Calu3 (cell line): ENCODE data around the gene FAM210B. TPM values are rescaled to one million over a fixed set of nuclear protein-coding genes. Genes with fewer than 3 reads are reported as not detected.

ENCODE experiments used
- BruUV-seq: library from RNA; stranded (reverse); fragments of 400-500 nt; replicated peaks from 2 replicates; lab custom pipeline; 2021; lab: Mats Ljungman, UMichigan
- CTCF ChIA-PET: fragments of 300-600 bp; sonication (Branson Sonifier 250); formaldehyde crosslinking; loops from one replicate; lab custom pipeline; 2022; ENCODE audit warnings: antibody characterized with exemption; lab: Charles Lee
- DNase-seq: peaks from one replicate; pipeline ENCODE4 v3.0.0; 2022
- H3K27ac Mint-ChIP-seq: one replicate; pipeline ENCODE4 v1.8.0; 2022; ENCODE audit warnings: mixed read lengths; ENCODE audit not compliant: unreplicated experiment
- H3K27me3 Mint-ChIP-seq: one replicate; pipeline ENCODE4 v1.8.0; 2022; ENCODE audit warnings: mixed read lengths; ENCODE audit not compliant: unreplicated experiment
- H3K36me3 Mint-ChIP-seq: one replicate; pipeline ENCODE4 v1.8.0; 2022; ENCODE audit warnings: mild to moderate bottlenecking, moderate library complexity, mixed read lengths; ENCODE audit not compliant: insufficient read depth, unreplicated experiment
- H3K4me1 Mint-ChIP-seq: one replicate; pipeline ENCODE4 v1.8.0; 2022; ENCODE audit warnings: mild to moderate bottlenecking, low read depth, mixed read lengths; ENCODE audit not compliant: unreplicated experiment
- H3K4me3 Mint-ChIP-seq: one replicate; pipeline ENCODE4 v1.8.0; 2022; ENCODE audit warnings: mild to moderate bottlenecking, low read depth, moderate library complexity, mixed read lengths; ENCODE audit not compliant: unreplicated experiment
- H3K9me3 Mint-ChIP-seq: one replicate; pipeline ENCODE4 v1.8.0; 2022; ENCODE audit warnings: low read depth, mixed read lengths; ENCODE audit not compliant: unreplicated experiment
- intact Hi-C: fragments of 100-400 bp; cut with micrococcal nuclease; formaldehyde crosslinking; loops from one replicate; pipeline ENCODE4 v1.10.0; 2022; ENCODE audit not compliant: unreplicated experiment
- total RNA-seq: library from RNA; stranded (reverse); gene quantifications from 2 replicates; pipeline ENCODE4 v1.2.3, GENCODE V29; 2022
- TF ChIP-seq, protein P1 (sequence below): fragments of 200-600 bp; IDR thresholded peaks from one replicate; pipeline ENCODE4 v1.8.0; 2022; ENCODE audit warnings: antibody characterized with exemption; ENCODE audit not compliant: unreplicated experiment

Gene FAM210B
- total RNA-seq, 1 experiment from 2014 or later = 8.7 TPM

DNA sequence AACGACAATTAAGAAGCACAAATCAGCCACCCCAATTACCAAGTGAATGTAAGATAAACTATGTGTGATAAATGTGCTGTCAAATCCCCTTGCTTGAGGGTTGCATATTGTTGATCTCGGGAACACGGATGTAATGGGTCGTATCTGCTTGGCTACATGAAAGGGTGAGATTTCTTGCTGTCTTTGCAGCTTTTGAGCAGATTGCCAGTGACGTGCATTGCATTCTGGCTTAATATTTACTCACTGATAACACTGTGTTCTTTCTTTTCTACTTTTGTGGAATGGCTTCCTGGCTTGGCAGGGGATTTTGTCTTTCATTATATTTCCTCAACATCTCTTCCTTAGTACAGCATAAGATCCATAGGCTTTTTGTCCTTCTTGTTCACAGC is 10.5 kb upstream of the FAM210B start:
- BruUV-seq = no TSS peak
- H3K4me1 Mint-ChIP-seq = peaks cover 12% of the 10 kb centered on the region
- CTCF ChIA-PET = interaction anchor here (0.7 to 0.8 kb wide), 3 partner anchors 42 to 160 kb away, joined by 3 to 4 read pairs (median 3); partner anchors contain the start of gene RTF2
- no peaks in the 10 kb centered on the region for H3K9me3 Mint-ChIP-seq
- intact Hi-C loops = loop anchor here (10.0 kb wide), 1 partner anchor 1683 kb away; no protein-coding TSS in a partner anchor
- peaks cover 48% of the 10 kb centered on the region for H3K27me3 Mint-ChIP-seq
- no peaks in the 10 kb centered on the region for H3K36me3 Mint-ChIP-seq
- H3K27ac Mint-ChIP-seq = peak overlapping the region; percentile 24
- peak; percentile 17 for DNase-seq
- peak overlapping the region; percentile 18 for H3K4me3 Mint-ChIP-seq
- TF ChIP-seq, protein P1, sequence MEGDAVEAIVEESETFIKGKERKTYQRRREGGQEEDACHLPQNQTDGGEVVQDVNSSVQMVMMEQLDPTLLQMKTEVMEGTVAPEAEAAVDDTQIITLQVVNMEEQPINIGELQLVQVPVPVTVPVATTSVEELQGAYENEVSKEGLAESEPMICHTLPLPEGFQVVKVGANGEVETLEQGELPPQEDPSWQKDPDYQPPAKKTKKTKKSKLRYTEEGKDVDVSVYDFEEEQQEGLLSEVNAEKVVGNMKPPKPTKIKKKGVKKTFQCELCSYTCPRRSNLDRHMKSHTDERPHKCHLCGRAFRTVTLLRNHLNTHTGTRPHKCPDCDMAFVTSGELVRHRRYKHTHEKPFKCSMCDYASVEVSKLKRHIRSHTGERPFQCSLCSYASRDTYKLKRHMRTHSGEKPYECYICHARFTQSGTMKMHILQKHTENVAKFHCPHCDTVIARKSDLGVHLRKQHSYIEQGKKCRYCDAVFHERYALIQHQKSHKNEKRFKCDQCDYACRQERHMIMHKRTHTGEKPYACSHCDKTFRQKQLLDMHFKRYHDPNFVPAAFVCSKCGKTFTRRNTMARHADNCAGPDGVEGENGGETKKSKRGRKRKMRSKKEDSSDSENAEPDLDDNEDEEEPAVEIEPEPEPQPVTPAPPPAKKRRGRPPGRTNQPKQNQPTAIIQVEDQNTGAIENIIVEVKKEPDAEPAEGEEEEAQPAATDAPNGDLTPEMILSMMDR = no peak

DNA sequence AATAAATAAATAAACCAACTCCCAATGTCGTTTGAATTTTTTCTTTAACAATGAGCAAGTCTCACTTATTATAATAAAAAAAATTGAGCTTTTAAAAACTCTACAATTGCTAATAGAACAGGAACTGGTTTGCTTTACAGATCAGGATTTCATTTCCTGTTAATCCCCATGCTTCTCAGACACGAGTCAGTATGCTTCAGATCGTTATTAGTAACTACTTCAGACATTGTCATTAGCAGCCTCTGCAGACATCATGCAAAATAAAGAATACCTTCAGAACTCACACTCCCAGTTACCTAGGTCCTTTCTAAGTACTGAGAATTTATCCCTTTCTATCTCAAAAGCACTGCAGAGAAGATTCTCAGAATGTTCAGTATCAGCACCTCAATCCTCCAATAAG is 10.0 kb upstream of the FAM210B start:
- Mint-ChIP-seq H3K4me1 (peaks cover 12% of the 10 kb centered on the region), H3K4me3 (peak overlapping the region; percentile 18), H3K36me3 (no peaks in the 10 kb centered on the region), H3K27me3 (peaks cover 48% of the 10 kb centered on the region), H3K9me3 (no peaks in the 10 kb centered on the region), H3K27ac (no peak overlapping the region)
- DNase-seq = no peak
- BruUV-seq = no TSS peak
- CTCF ChIA-PET = interaction anchor here (0.6 to 0.8 kb wide), 5 partner anchors 11 to 161 kb away, joined by 3 to 4 read pairs (median 3); partner anchors contain the start of gene RTF2
- intact Hi-C loops = loop anchor here (10.0 kb wide), 1 partner anchor 1684 kb away; no protein-coding TSS in a partner anchor
- TF ChIP-seq, protein P1 = no peak

DNA sequence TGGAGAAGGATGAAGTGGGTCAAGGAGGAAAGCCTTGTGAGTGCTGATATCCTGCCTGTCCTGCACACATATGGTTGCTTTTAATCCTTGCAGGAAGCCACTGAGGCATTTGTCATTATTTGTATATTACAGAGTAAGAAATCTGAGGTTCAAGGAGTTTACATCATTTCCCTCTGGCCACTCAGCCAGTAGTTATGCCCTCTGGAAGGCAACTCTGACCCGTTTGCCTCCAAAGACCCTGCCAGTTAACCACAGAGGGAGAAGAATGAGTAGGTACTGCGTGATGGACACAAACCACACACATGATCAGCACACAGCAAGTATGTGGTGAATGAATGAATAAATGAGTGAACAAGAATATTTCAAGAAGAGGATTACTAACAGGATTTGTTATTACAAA is 7.9 kb upstream of the FAM210B start:
- Mint-ChIP-seq H3K27ac (no peak overlapping the region), H3K9me3 (no peaks in the 10 kb centered on the region), H3K27me3 (peaks cover 38% of the 10 kb centered on the region), H3K4me1 (peaks cover 12% of the 10 kb centered on the region), H3K36me3 (no peaks in the 10 kb centered on the region), H3K4me3 (no peak overlapping the region)
- TF ChIP-seq, protein P1 = no peak
- no TSS peak for BruUV-seq
- CTCF ChIA-PET = no interaction called here
- DNase-seq = no peak
- intact Hi-C loops = no loop called here

DNA sequence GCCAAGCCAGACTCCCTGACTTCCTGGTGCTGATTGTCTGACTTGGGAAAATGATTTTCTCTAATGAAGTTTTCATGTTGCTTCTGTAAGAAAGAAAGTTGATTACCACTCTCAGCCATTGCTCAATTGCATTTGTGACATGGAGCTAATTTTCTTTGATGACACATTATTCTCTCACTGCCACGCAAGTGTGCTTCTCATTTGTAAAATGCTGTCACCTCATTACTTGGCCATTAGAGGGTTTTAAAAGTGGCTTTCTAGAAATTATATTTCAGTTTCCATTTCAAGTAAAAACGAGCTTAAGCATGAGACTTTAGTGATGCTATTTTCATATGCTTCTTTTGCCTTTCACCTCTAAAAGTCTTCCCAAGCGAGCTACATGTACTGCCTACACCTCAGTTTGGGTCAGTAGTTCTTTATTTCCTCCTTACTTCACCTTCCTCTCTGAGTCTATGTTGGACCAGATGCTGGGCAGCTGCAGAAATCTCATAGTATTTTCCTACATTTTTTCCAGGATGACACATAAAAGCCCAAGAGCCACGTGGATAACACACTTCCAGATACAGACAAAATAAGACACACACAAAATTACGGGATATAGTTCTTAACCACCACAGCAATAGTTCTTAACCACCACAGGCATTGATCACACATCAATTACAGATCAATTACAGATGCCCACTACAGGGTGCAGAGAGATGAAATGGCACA is 6.3 kb upstream of the FAM210B start:
- Mint-ChIP-seq H3K4me1 (peaks cover 12% of the 10 kb centered on the region), H3K27me3 (peaks cover 28% of the 10 kb centered on the region), H3K27ac (no peak overlapping the region), H3K36me3 (no peaks in the 10 kb centered on the region), H3K9me3 (no peaks in the 10 kb centered on the region), H3K4me3 (no peak overlapping the region)
- no TSS peak for BruUV-seq
- no peak for DNase-seq
- TF ChIP-seq, protein P1 = no peak
- CTCF ChIA-PET = interaction anchor here (0.5 to 0.6 kb wide), 2 partner anchors 204 to 1685 kb away, joined by 3 to 5 read pairs; no protein-coding TSS in a partner anchor
- intact Hi-C loops = no loop called here
